ENCODE results near the gene USP36.
"Not testable (repeated sequence)": the region's sequence is repeated elsewhere in the genome, so short reads cannot be mapped to it uniquely, and the experiment has no call there.

USP36 gene

GRCh38 chr17:78766225-78766624, 74.4 kb downstream of the USP36 start:
- no peak for DNase-seq (ENCODE audit: low spot score)

GRCh38 chr17:78765821-78766220, 74.8 kb downstream of the USP36 start:
- DNase-seq (ENCODE audit: low spot score), result no peak

GRCh38 chr17:78764871-78765270, 75.7 kb downstream of the USP36 start:
- DNase-seq (ENCODE audit: low spot score), result no peak

GRCh38 chr17:78763561-78763960, 77.1 kb downstream of the USP36 start:
- no peak for DNase-seq (ENCODE audit: low spot score)

- no peak for DNase-seq (ENCODE audit: low spot score)
Measured at GRCh38 chr17:78761789-78762406, 78.7 kb downstream of the USP36 start.

GRCh38 chr17:78759969-78760352, 80.7 kb downstream of the USP36 start:
- DNase-seq (ENCODE audit: low spot score), result no peak

GRCh38 chr17:78759203-78759968, 81.2 kb downstream of the USP36 start:
- DNase-seq (ENCODE audit: low spot score), result no peak

- DNase-seq (ENCODE audit: low spot score), result no peak
Measured at GRCh38 chr17:78753316-78754250, 87.0 kb downstream of the USP36 start.

- DNase-seq (ENCODE audit: low spot score), result no peak
Measured at GRCh38 chr17:78751447-78752161, 89.0 kb downstream of the USP36 start.

GRCh38 chr17:78751000-78751399, 89.6 kb downstream of the USP36 start:
- DNase-seq (ENCODE audit: low spot score), result not testable (repeated sequence)

- peak; percentile 93 for DNase-seq (ENCODE audit: low spot score)
Measured at GRCh38 chr17:78748730-78749317, 91.8 kb downstream of the USP36 start.

GRCh38 chr17:78748048-78748729, 92.4 kb downstream of the USP36 start:
- DNase-seq (ENCODE audit: low spot score), result peak; percentile 88

GRCh38 chr17:78747488-78747887, 93.1 kb downstream of the USP36 start:
- no peak for DNase-seq (ENCODE audit: low spot score)

GRCh38 chr17:78746949-78747269, 93.7 kb downstream of the USP36 start:
- no peak for DNase-seq (ENCODE audit: low spot score)

- no peak for DNase-seq (ENCODE audit: low spot score)
Measured at GRCh38 chr17:78746263-78746948, 94.2 kb downstream of the USP36 start.
